Measurements from ENCODE around the gene IQGAP1. TPM values are rescaled to one million over a fixed set of nuclear protein-coding genes. Genes with fewer than 3 reads are reported as not detected.

The IQGAP1 gene
- total RNA-seq, 2 experiments from 2014 or later: 211 to 220 TPM

DNA sequence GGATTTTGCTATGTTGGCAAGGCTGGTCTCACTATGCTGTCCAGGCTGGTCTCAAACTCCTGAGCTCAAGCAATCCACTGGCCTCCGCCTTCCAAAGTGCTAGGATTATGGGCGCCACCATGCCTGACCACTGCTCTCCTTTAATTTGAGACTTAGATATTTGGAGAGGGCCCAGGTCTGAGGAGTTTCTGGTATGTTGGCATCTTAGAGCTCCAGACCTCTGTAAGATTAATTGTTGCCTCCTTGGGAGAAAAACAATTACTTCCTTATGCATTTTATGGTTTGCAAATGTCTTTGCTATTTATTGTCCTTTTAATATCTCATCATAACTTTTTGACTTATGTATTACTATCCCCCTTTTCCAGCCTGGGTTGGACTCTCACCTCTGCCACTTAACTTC lies 33.1 kb upstream of the IQGAP1 start:
- Mint-ChIP-seq H3K27me3 (no peaks in the 10 kb centered on the region), H3K4me1 (peaks cover 17% of the 10 kb centered on the region), H3K36me3 (peaks cover 4% of the 10 kb centered on the region), H3K4me3 (no peak overlapping the region), H3K9me3 (no peaks in the 10 kb centered on the region), H3K27ac (no peak overlapping the region)
- POLR2A ChIA-PET: interaction anchor here (1.0 kb wide), 1 partner anchor 18 kb away, joined by 3 read pairs; no protein-coding TSS in a partner anchor
- no peak for DNase-seq
- ATAC-seq (ENCODE audit: low read depth): no peak

DNA sequence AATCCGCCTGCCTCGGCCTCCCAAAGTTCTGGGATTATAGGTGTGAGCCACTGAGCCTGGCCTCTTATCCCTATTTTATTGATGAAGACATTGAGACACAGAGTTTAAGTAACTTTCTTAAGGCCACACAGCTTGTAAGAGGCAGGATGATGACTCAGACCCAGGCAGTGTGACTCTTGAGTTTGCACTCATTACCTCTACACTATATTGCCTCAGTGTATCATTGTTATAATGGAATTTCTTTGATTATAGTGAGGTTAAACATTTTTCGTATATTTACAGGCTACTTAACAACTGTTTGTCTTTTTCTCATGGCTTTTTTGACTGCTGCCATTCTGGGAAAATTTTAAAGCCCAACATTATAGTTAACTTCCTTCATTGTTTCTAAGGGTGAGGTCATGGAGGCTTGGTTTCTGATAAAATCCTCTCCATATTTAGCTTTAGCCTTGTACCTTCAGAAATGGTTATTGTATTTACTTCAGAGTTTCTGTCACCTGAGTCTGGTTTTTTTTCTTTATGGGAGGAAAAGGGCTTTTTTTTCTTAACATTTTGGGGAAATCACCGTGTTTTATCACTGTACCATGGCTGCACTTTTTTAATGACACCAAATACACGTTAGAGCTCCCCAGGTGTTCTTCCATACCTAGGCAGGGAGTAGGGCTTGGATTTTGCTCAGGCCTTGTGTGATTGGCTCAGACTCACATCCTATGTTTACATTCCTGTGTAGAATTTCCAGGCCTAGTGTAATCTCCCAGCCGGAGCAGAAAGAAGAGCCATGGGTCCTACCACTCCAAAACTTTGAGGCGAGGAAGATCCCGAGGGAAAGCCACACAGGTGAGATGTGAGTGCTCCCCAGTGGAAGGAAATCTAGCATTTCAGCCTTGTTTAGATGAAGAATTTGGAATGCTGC lies 29.7 kb upstream of the IQGAP1 start:
- H3K9me3 Mint-ChIP-seq: no peaks in the 10 kb centered on the region
- H3K4me1 Mint-ChIP-seq: peaks cover 30% of the 10 kb centered on the region
- H3K4me3 Mint-ChIP-seq: no peak overlapping the region
- POLR2A ChIA-PET: interaction anchor here (5.4 kb wide), 1 partner anchor 29 kb away, joined by 68 read pairs; the partner anchor contains the start of gene IQGAP1
- no peaks in the 10 kb centered on the region for H3K27me3 Mint-ChIP-seq
- ATAC-seq (ENCODE audit: low read depth): peak; percentile 48
- no peak overlapping the region for H3K27ac Mint-ChIP-seq
- no peak for DNase-seq
- H3K36me3 Mint-ChIP-seq: peaks cover 4% of the 10 kb centered on the region

DNA sequence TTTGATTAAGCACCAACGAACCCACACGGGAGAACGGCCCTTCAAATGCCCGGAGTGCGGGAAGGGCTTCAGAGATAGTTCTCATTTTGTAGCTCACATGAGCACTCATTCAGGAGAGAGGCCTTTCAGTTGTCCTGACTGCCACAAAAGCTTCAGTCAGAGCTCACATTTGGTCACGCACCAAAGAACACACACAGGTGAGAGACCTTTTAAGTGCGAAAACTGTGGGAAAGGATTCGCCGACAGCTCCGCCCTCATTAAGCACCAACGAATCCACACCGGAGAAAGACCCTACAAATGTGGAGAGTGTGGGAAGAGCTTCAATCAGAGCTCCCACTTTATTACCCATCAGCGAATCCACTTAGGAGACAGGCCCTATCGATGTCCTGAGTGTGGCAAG lies 27.3 kb upstream of the IQGAP1 start:
- H3K27ac Mint-ChIP-seq: no peak overlapping the region
- POLR2A ChIA-PET: interaction anchor here (0.6 to 5.4 kb wide), 5 partner anchors 16 to 111 kb away, joined by 3 to 68 read pairs (median 6); partner anchors contain the start of genes IQGAP1 and TTLL13

DNA sequence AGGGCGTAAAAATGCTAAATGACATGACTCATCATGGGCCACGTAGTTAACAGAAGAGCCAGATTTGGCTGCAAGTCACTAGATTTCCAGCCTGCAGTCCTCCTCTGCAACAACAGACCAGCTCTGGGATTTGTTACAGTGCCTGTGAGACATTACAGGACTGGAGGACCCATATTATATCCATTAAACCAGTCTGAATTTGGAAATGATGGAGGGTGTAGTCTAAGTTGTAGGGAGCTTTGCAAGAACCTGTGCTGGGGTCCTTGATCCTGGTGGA lies 25.2 kb upstream of the IQGAP1 start:
- DNase-seq (no peak), ATAC-seq (ENCODE audit: low read depth) (no peak)
- H3K27ac Mint-ChIP-seq: no peak overlapping the region
- H3K27me3 Mint-ChIP-seq: no peaks in the 10 kb centered on the region
- POLR2A ChIA-PET: interaction anchor here (1.2 to 5.4 kb wide), 6 partner anchors 11 to 119 kb away, joined by 3 to 68 read pairs (median 8); partner anchors contain the start of gene IQGAP1
- H3K4me1 Mint-ChIP-seq: peaks cover 32% of the 10 kb centered on the region
- no peaks in the 10 kb centered on the region for H3K9me3 Mint-ChIP-seq
- peaks cover 3% of the 10 kb centered on the region for H3K36me3 Mint-ChIP-seq
- H3K4me3 Mint-ChIP-seq: no peak overlapping the region

More for the DNA sequence above, 27.3 kb upstream of the IQGAP1 start:
- no peak overlapping the region for H3K4me3 Mint-ChIP-seq
- H3K9me3 Mint-ChIP-seq: no peaks in the 10 kb centered on the region
- H3K27me3 Mint-ChIP-seq: no peaks in the 10 kb centered on the region
- ATAC-seq (ENCODE audit: low read depth): no peak
- H3K4me1 Mint-ChIP-seq: peaks cover 32% of the 10 kb centered on the region
- H3K36me3 Mint-ChIP-seq: peaks cover 4% of the 10 kb centered on the region
- no peak for DNase-seq

DNA sequence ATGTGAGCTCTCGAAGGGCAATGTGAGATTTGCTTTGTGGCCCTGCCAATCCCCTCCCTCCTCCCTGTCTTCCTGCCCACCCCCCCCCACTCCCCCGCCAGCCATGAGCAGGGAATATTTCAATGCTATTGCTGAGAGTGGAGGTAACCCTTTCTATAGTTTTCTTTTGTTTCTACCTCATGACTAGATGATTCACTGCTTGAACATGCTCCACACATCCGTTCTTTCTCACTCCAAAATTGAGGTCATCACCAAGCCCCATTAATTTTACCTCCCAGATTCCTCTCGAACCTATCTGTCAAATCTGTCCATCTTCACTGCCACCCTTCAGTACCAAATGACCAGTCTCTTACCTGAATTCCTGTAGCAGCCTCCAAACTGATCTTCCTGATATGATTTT lies 23.8 kb upstream of the IQGAP1 start:
- ATAC-seq (ENCODE audit: low read depth) (no peak), DNase-seq (no peak)
- POLR2A ChIA-PET: interaction anchor here (5.0 kb wide), 1 partner anchor 13 kb away, joined by 20 read pairs; no protein-coding TSS in a partner anchor
- H3K4me3 Mint-ChIP-seq: no peak overlapping the region
- H3K9me3 Mint-ChIP-seq: no peaks in the 10 kb centered on the region
- no peak overlapping the region for H3K27ac Mint-ChIP-seq
- peaks cover 26% of the 10 kb centered on the region for H3K4me1 Mint-ChIP-seq
- H3K27me3 Mint-ChIP-seq: no peaks in the 10 kb centered on the region
- H3K36me3 Mint-ChIP-seq: no peaks in the 10 kb centered on the region

DNA sequence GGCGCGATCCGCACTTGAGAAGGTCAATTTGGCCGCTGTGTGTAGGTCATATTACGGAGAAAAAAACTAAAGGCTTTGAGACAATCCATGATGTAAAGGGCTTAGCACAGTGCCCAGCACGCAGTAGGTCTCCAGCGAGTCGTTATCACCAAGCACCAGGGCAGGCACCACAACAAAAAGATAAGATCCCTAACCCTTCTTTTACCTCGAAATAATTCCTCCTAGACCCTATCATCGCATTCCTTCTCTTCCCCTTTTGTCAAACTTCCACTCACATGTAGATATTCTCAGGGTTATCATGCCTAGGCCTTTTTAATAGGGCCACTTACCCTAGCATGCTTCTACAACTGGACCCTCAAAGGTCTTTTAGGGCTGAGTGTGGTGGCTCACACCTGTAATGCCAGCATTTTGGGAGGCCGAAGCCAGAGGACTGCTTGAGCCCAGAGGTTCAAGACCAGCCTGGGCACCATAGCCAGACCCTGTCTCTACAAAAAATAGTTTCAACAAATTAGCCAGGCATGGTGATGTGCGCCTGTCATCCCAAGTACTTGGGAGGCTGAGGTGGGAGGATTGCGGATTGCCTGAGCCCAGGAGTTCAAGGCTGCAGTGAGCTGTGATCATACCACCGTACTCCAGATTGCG lies 22.5 kb upstream of the IQGAP1 start:
- Mint-ChIP-seq H3K27ac (no peak overlapping the region), H3K4me1 (peaks cover 26% of the 10 kb centered on the region), H3K4me3 (no peak overlapping the region), H3K36me3 (no peaks in the 10 kb centered on the region), H3K27me3 (no peaks in the 10 kb centered on the region), H3K9me3 (no peaks in the 10 kb centered on the region)
- POLR2A ChIA-PET: interaction anchor here (2.7 kb wide), 1 partner anchor 12 kb away, joined by 8 read pairs; no protein-coding TSS in a partner anchor
- no peak for ATAC-seq (ENCODE audit: low read depth)
- no peak for DNase-seq

DNA sequence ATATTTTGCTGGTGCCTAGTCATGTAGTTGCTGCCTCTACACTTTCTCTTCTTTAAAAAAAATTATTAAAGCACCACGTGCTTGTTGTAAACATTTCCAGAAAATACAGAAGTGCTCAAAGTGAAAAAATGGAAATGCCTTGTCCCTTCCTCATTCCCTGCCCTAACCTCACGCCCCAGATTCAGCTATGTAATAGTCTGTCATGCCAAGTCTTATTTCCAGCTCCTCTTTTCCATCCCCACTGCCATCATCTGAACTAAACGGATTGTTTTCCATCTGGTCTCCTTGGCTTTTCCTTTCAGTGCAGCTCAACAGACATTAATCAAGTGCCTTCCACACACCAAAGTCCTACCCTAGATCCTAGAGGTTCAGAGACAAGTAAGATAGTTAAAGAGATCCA lies 20.5 kb upstream of the IQGAP1 start:
- no peak for DNase-seq
- Mint-ChIP-seq H3K4me1 (peaks cover 16% of the 10 kb centered on the region), H3K27ac (no peak overlapping the region), H3K27me3 (no peaks in the 10 kb centered on the region), H3K9me3 (no peaks in the 10 kb centered on the region), H3K4me3 (no peak overlapping the region), H3K36me3 (no peaks in the 10 kb centered on the region)
- ATAC-seq (ENCODE audit: low read depth): no peak
- POLR2A ChIA-PET: interaction anchor here (1.2 to 2.7 kb wide), 2 partner anchors 9 to 21 kb away, joined by 3 to 8 read pairs; partner anchors contain the start of gene IQGAP1

DNA sequence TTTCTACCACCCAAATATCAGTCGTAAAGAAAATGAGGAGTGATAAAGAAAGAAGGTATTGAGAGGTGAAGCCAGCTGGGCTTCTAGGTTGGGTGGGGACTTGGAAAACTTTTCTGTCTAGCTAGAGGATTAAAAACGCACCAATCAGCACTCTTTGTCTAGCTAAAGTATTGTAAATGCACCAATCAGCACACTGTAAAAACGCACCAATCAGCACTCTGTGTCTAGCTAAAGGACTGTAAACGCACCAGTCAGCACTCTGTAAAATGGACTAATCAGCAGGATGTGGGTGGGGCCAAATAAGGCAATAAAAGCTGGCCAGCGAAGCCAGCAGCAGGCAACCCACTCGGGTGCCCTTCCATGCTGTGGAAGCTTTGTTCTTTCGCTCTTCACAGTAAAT lies 13.0 kb upstream of the IQGAP1 start:
- H3K27me3 Mint-ChIP-seq: no peaks in the 10 kb centered on the region
- POLR2A ChIA-PET: interaction anchor here (2.5 to 6.2 kb wide), 2 partner anchors 13 kb away, joined by 10 to 93 read pairs; partner anchors contain the start of gene IQGAP1
- peaks cover 29% of the 10 kb centered on the region for H3K4me1 Mint-ChIP-seq
- no peak overlapping the region for H3K4me3 Mint-ChIP-seq
- peaks cover 31% of the 10 kb centered on the region for H3K36me3 Mint-ChIP-seq
- ATAC-seq (ENCODE audit: low read depth): no peak
- H3K27ac Mint-ChIP-seq: no peak overlapping the region
- peaks cover 17% of the 10 kb centered on the region for H3K9me3 Mint-ChIP-seq
- DNase-seq: no peak

DNA sequence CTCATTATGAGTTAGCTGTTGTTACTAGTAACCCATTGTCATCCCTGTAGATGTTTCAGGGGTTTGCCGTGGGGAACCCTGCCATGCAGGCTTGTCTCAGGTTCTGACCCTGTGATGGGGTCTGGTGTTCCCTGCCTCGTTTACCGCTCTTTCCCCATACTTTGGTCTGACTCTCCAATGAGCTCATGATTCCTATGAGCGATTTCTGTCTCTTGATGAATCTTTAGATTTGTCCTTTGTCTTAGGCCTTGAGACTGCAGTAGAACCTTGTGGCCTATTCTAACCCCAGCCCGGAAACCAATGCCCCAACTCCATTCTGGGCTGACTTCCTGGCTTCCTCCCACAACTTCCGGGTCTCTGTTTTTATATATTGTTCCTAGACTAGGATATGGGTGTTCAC lies 11.3 kb upstream of the IQGAP1 start:
- Mint-ChIP-seq H3K27ac (peak overlapping the region; percentile 93), H3K27me3 (no peaks in the 10 kb centered on the region), H3K4me1 (peaks cover 29% of the 10 kb centered on the region), H3K4me3 (peak overlapping the region; percentile 64), H3K36me3 (peaks cover 37% of the 10 kb centered on the region), H3K9me3 (peaks cover 21% of the 10 kb centered on the region)
- POLR2A ChIA-PET: interaction anchor here (1.0 to 6.2 kb wide), 7 partner anchors 10 to 495 kb away, joined by 3 to 93 read pairs (median 7); partner anchors contain the start of gene IQGAP1
- ATAC-seq (ENCODE audit: low read depth): peak; percentile 94
- DNase-seq: peak; percentile 71

DNA sequence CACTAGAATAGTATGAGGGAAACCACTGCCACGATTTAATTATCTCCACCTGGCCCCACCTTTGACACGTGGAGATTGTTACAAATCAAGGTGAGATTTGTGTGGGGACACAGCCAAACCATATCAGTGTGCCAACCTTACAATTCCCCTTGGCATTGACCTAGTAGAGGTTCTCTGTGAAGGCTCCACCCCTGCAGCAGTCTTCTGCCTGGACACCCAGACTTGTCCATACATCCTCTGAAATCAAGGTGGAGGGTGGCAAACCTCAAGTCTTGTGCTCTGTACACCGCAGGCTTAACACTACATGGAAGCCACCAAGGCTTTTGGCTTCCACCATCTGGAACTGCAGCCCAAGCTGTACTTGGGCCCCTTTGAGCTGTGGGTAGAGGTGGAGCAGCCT lies 8.8 kb upstream of the IQGAP1 start:
- Mint-ChIP-seq H3K36me3 (peaks cover 37% of the 10 kb centered on the region), H3K27me3 (no peaks in the 10 kb centered on the region), H3K4me1 (peaks cover 32% of the 10 kb centered on the region), H3K27ac (no peak overlapping the region), H3K4me3 (no peak overlapping the region), H3K9me3 (peaks cover 21% of the 10 kb centered on the region)
- DNase-seq (no peak), ATAC-seq (ENCODE audit: low read depth) (no peak)
- POLR2A ChIA-PET: interaction anchor here (6.2 kb wide), 1 partner anchor 9 kb away, joined by 93 read pairs; the partner anchor contains the start of gene IQGAP1

DNA sequence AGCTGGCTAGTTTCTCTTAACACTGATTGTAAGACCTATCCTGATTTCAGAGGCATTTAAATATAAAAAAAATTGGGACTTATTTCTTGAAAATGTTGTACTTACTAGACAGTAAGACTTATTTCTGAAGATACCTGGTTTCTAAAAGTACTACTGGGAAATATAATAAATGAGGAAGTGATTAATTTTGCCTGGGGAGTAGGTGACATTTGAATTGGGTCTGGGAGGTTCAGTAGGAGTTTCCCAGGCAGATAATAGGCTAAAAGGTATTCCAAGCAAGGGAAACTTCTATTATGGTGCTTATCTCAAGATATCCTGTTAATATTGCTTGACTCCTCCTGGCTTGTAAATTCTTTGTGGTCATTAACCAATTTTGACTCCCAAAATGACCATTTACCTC lies 6.5 kb upstream of the IQGAP1 start:
- ATAC-seq (ENCODE audit: low read depth) (no peak), DNase-seq (no peak)
- Mint-ChIP-seq H3K9me3 (peaks cover 18% of the 10 kb centered on the region), H3K36me3 (peaks cover 28% of the 10 kb centered on the region), H3K4me1 (peaks cover 20% of the 10 kb centered on the region), H3K4me3 (no peak overlapping the region), H3K27me3 (no peaks in the 10 kb centered on the region), H3K27ac (no peak overlapping the region)
- POLR2A ChIA-PET: interaction anchor here (0.5 kb wide), 1 partner anchor 1496 kb away, joined by 5 read pairs; no protein-coding TSS in a partner anchor

DNA sequence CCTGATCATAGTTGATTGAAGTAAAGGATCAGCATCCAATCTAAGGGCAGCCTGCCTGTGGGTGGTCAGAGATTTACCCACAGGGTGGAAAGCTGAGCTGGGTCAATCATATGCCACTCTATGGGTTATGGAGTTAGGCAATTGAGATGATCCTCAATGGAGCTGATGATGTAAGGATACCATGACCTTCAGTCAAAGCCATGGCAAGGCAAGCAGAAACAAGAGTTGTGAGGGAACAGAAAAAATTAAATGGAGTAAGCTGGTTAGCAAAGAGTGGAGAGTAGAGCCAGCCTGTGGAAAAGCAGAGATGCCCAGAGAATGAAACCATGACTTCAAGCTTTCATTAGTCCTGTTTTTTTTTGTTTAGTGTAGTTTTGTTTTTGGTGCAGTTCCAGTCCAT lies 5.7 kb upstream of the IQGAP1 start:
- Mint-ChIP-seq H3K4me3 (no peak overlapping the region), H3K4me1 (peaks cover 13% of the 10 kb centered on the region), H3K27ac (no peak overlapping the region), H3K36me3 (peaks cover 25% of the 10 kb centered on the region), H3K9me3 (peaks cover 18% of the 10 kb centered on the region), H3K27me3 (no peaks in the 10 kb centered on the region)
- DNase-seq (no peak), ATAC-seq (ENCODE audit: low read depth) (no peak)
- POLR2A ChIA-PET: interaction anchor here (0.6 to 0.8 kb wide), 2 partner anchors 16 to 20 kb away, joined by 3 read pairs; no protein-coding TSS in a partner anchor

DNA sequence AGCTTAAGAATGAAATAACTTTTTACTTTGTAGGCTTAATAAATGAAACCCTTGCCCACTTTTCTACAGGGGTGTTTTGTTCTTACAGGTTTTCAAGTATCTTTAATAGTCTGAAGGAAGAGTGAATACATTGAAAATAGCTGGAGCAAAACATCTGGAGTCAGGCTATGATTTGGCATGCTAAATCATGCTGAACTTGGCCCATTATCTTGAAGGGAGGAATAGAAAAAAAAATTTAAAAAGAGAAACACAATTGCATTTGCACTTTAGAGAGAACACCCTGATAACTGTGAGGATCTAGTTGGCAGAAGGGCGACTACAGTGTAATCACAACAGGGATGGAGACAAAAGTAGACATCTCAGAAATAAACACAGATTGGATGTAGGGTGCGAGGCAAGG lies 1.8 kb upstream of the IQGAP1 start:
- POLR2A ChIA-PET: interaction anchor here (0.6 to 4.1 kb wide), 2 partner anchors 9 to 25 kb away, joined by 4 to 68 read pairs; no protein-coding TSS in a partner anchor
- ATAC-seq (ENCODE audit: low read depth) (no peak), DNase-seq (no peak)
- peaks cover 17% of the 10 kb centered on the region for H3K36me3 Mint-ChIP-seq
- H3K27me3 Mint-ChIP-seq: no peaks in the 10 kb centered on the region
- peak overlapping the region; percentile 42 for H3K4me3 Mint-ChIP-seq
- peak overlapping the region; percentile 69 for H3K27ac Mint-ChIP-seq
- no peaks in the 10 kb centered on the region for H3K9me3 Mint-ChIP-seq
- H3K4me1 Mint-ChIP-seq: peaks cover 25% of the 10 kb centered on the region
